OCI-LY7 (cell line): Measurements from ENCODE around the gene STEAP1. TPM values are rescaled to one million over a fixed set of nuclear protein-coding genes. Genes with fewer than 3 reads are reported as not detected.

Source experiments
- BruUV-seq: library from RNA; stranded (reverse); fragments of 400-500 nt; replicated peaks from 2 replicates; lab custom pipeline; 2021; lab: Mats Ljungman, UMichigan
- CTCF ChIA-PET: fragments of 300-600 bp; sonication (Branson Sonifier 250); formaldehyde crosslinking; loops from one replicate; lab custom pipeline; 2022; ENCODE audit warnings: antibody characterized with exemption; ENCODE audit not compliant: unreplicated experiment; lab: Charles Lee
- POLR2A ChIA-PET: fragments of 300-600 bp; sonication (Branson Sonifier 250); formaldehyde crosslinking; loops from one replicate; lab custom pipeline; 2022; ENCODE audit warnings: antibody characterized with exemption; lab: Charles Lee
- DNase-seq: peaks from one replicate; pipeline ENCODE4 v3.0.0-alpha.2; 2015; ENCODE audit warnings: low spot score
- H2AFZ ChIP-seq: fragments of 200-600 bp; sonication (generic), shearing (Covaris generic); 2 replicates; pipeline ENCODE4 v1.6.1; 2014; ENCODE audit warnings: mild to moderate bottlenecking, antibody characterized with exemption, low read length, moderate library complexity
- H3K27ac ChIP-seq: fragments of 200-600 bp; sonication (generic); 2 replicates; pipeline ENCODE4 v1.5.1; 2014; ENCODE audit warnings: mixed run types, low read depth, mild to moderate bottlenecking, moderate library complexity, low read length, inconsistent platforms; ENCODE audit not compliant: poor library complexity, severe bottlenecking
- H3K36me3 ChIP-seq: fragments of 200-600 bp; sonication (generic); 2 replicates; pipeline ENCODE4 v1.6.1; 2014; ENCODE audit warnings: mild to moderate bottlenecking, antibody characterized with exemption, low read length, moderate library complexity, mixed read lengths; ENCODE audit not compliant: insufficient read depth
- H3K4me1 ChIP-seq: fragments of 200-600 bp; sonication (generic); 2 replicates; pipeline ENCODE4 v1.5.1; 2014; ENCODE audit warnings: mild to moderate bottlenecking, low read length; ENCODE audit not compliant: insufficient read depth, poor library complexity, severe bottlenecking
- H3K4me2 ChIP-seq: fragments of 200-600 bp; sonication (generic); 2 replicates; pipeline ENCODE4 v1.6.1; 2014; ENCODE audit warnings: mild to moderate bottlenecking, low read length
- H3K4me3 ChIP-seq: fragments of 200-600 bp; sonication (generic); 2 replicates; pipeline ENCODE4 v1.5.1; 2014; ENCODE audit warnings: mild to moderate bottlenecking, low read depth, low read length; ENCODE audit not compliant: poor library complexity, severe bottlenecking
- H3K79me2 ChIP-seq: fragments of 200-600 bp; sonication (generic); 2 replicates; pipeline ENCODE4 v1.6.1; 2016; ENCODE audit warnings: low read depth, mild to moderate bottlenecking, low read length, moderate library complexity, mixed read lengths; ENCODE audit not compliant: insufficient read depth
- H3K9me2 ChIP-seq: fragments of 200-600 bp; sonication (generic); 2 replicates; pipeline ENCODE4 v1.6.1; 2016; ENCODE audit warnings: mild to moderate bottlenecking, low read length, mixed read lengths; ENCODE audit not compliant: insufficient read depth
- H3K9me3 ChIP-seq: fragments of 200-600 bp; sonication (generic); 2 replicates; pipeline ENCODE4 v1.6.1; 2014; ENCODE audit warnings: mild to moderate bottlenecking, mixed run types, low read length, mixed read lengths
- H4K20me1 ChIP-seq: fragments of 200-600 bp; sonication (generic); 2 replicates; pipeline ENCODE4 v1.6.1; 2014; ENCODE audit warnings: mild to moderate bottlenecking, antibody characterized with exemption, low read length, moderate library complexity, mixed read lengths; ENCODE audit not compliant: insufficient read depth
- CTCF ChIP-seq: fragments of 200-600 bp; sonication (generic); conservative IDR thresholded peaks from 2 replicates; pipeline ENCODE4 v1.5.1; 2014; ENCODE audit warnings: mild to moderate bottlenecking, antibody characterized with exemption, low read length, moderate library complexity, mixed read lengths
- EZH2phosphoT487 ChIP-seq: fragments of 200-600 bp; sonication (generic); IDR thresholded peaks from 2 replicates; pipeline ENCODE4 v1.6.1; 2018; ENCODE audit warnings: low read depth, borderline replicate concordance, mild to moderate bottlenecking, mixed run types, antibody characterized with exemption, low read length, moderate library complexity, mixed read lengths
- intact Hi-C: fragments of 100-400 bp; cut with micrococcal nuclease; formaldehyde crosslinking; loops from one replicate; pipeline ENCODE4 v1.10.0; 2022; ENCODE audit not compliant: unreplicated experiment
- total RNA-seq, 2 experiments: library from RNA; depleted of rRNA in 1 of 2; stranded (reverse); fragments of >200 nt in 1 of 2; shearing (Covaris generic) in 1 of 2; gene quantifications; 2 replicates each; pipeline ENCODE4 v1.2.3, GENCODE V29; 2014 to 2022

Gene STEAP1
- total RNA-seq, 2 experiments from 2014 or later: not detected

GRCh38 chr7:90169891-90170290, 15.6 kb downstream of the STEAP1 start:
- Histone ChIP-seq H3K4me1 (no peaks in the 10 kb centered on the region), H3K9me2 (no peaks in the 10 kb centered on the region), H3K79me2 (no peaks in the 10 kb centered on the region), H3K36me3 (no peaks in the 10 kb centered on the region), H2AFZ (no peak overlapping the region), H4K20me1 (no peaks in the 10 kb centered on the region), H3K9me3 (0 out of 2 replicates have a peak, but pooled peaks cover 6% of the 10 kb centered on the region), H3K4me3 (no peak overlapping the region), H3K27ac (no peak overlapping the region), H3K4me2 (no peak overlapping the region)
- DNase-seq: no peak
- ChIA-PET CTCF (no interaction called here), POLR2A (no interaction called here)
- TF ChIP-seq EZH2phosphoT487 (no peak), CTCF (no peak)
- intact Hi-C loops: no loop called here
- BruUV-seq: no TSS peak

- Histone ChIP-seq H2AFZ (no peak overlapping the region), H3K36me3 (no peaks in the 10 kb centered on the region), H3K4me1 (no peaks in the 10 kb centered on the region), H3K79me2 (no peaks in the 10 kb centered on the region), H3K4me3 (no peak overlapping the region), H3K4me2 (no peak overlapping the region), H3K9me2 (no peaks in the 10 kb centered on the region), H3K27ac (no peak overlapping the region), H3K9me3 (0 out of 2 replicates have a peak, but pooled peaks cover 6% of the 10 kb centered on the region), H4K20me1 (no peaks in the 10 kb centered on the region)
- DNase-seq: no peak
- ChIA-PET POLR2A (interaction anchor here (0.9 kb wide), 1 partner anchor 250 kb away, joined by 3 read pairs; no protein-coding TSS in a partner anchor), CTCF (no interaction called here)
- BruUV-seq: no TSS peak
- intact Hi-C loops: no loop called here
- TF ChIP-seq CTCF (no peak), EZH2phosphoT487 (no peak)
Measured at GRCh38 chr7:90172121-90172520, 17.9 kb downstream of the STEAP1 start.

GRCh38 chr7:90172624-90173023, 18.4 kb downstream of the STEAP1 start:
- no peak overlapping the region for H3K4me2 ChIP-seq

More at GRCh38 chr7:90172624-90173023, 18.4 kb downstream of the STEAP1 start:
- ChIA-PET POLR2A (interaction anchor here (1.1 kb wide), 1 partner anchor 22 kb away, joined by 3 read pairs; no protein-coding TSS in a partner anchor), CTCF (no interaction called here)
- intact Hi-C loops: no loop called here
- no TSS peak for BruUV-seq
- no peak overlapping the region for H3K27ac ChIP-seq
- no peak for DNase-seq
- no peaks in the 10 kb centered on the region for H3K4me1 ChIP-seq
- H3K36me3 ChIP-seq: no peaks in the 10 kb centered on the region
- no peak overlapping the region for H3K4me3 ChIP-seq
- H4K20me1 ChIP-seq: no peaks in the 10 kb centered on the region
- H2AFZ ChIP-seq: no peak overlapping the region
- TF ChIP-seq EZH2phosphoT487 (no peak), CTCF (no peak)
- H3K9me3 ChIP-seq: 0 out of 2 replicates have a peak, but pooled peaks cover 6% of the 10 kb centered on the region
- no peaks in the 10 kb centered on the region for H3K9me2 ChIP-seq
- no peaks in the 10 kb centered on the region for H3K79me2 ChIP-seq
